Subcutaneous adipose tissue (tissue), 4 donors: ENCODE measurements around the gene PIP5K1B. TPM values are rescaled to one million over a fixed set of nuclear protein-coding genes. Genes with fewer than 3 reads are reported as not detected.

Experiments
- total RNA-seq, 4 donors: library from RNA; depleted of rRNA; stranded (reverse); fragments of >200 nt; gene quantifications; one replicate each; pipeline ENCODE4 v1.1.0, GENCODE V29; 2016
- TF ChIP-seq, protein P1 (sequence below): fragments of 450-650 bp; IDR thresholded peaks from one replicate; pipeline ENCODE4 v1.5.1; 2016; ENCODE audit warnings: low read depth, mild to moderate bottlenecking, control low read depth, antibody characterized with exemption, moderate library complexity

The PIP5K1B gene
- total RNA-seq, 4 donors from 2014 or later = 0.88 to 4.4 (median 1.4) TPM

DNA sequence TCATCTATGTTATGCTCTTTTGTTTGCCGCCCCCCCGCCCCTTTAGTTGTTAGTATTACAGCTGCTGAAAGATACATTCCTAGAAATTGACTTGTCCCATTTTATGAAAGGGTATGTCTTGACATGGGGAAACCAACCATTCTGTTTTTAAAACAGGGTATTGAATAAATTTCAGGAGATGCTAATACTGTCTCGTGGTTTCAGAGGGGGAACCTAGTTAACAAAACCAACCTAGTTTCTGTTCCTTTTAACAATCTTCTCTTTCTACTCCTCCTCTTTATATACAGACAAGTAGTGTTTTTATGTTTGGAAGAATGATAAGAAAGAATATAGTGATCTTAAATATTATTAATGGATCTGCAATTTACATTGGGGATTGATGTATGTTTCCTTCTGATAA is 3.5 kb downstream of the PIP5K1B start:
- TF ChIP-seq, protein P1, sequence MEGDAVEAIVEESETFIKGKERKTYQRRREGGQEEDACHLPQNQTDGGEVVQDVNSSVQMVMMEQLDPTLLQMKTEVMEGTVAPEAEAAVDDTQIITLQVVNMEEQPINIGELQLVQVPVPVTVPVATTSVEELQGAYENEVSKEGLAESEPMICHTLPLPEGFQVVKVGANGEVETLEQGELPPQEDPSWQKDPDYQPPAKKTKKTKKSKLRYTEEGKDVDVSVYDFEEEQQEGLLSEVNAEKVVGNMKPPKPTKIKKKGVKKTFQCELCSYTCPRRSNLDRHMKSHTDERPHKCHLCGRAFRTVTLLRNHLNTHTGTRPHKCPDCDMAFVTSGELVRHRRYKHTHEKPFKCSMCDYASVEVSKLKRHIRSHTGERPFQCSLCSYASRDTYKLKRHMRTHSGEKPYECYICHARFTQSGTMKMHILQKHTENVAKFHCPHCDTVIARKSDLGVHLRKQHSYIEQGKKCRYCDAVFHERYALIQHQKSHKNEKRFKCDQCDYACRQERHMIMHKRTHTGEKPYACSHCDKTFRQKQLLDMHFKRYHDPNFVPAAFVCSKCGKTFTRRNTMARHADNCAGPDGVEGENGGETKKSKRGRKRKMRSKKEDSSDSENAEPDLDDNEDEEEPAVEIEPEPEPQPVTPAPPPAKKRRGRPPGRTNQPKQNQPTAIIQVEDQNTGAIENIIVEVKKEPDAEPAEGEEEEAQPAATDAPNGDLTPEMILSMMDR = no peak

DNA sequence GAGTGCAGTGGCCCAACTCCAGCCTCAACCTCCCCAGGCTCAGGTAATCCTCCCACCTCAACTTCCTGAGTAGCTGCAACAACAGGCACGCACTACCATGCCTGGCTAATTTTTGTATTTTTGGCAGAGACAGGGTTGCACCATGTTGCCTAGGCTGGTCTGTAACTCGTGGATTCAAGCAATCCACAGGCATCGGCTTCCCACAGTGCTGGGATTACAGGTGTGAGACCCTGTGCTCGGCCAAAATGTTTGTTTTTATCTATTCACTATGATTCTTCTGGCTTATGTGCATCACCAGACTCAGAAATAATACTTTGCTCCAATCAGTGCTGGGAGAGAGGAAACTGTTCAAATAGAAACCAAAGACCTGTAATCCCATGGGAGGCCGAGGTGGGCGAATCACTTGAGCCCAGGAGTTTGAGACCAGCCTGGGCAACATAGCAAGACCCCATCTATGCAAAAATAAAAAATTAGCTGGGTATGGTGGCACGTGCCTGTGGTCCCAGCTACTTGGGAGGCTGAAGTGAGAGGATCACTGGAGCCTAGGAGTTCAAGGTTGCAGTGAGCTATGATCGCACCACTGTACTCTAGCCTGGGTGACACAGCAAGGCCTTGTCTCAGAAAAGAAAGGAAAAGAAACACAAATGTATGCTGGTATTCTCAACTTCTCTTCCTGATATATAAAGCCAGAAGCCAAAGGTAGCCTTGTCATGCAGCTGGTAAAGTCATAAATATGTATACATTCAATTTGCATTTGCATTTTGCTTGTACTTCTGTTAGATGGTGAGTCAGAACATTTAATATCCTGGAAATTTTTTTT is 4.5 kb downstream of the PIP5K1B start:
- TF ChIP-seq, protein P1 = no peak

DNA sequence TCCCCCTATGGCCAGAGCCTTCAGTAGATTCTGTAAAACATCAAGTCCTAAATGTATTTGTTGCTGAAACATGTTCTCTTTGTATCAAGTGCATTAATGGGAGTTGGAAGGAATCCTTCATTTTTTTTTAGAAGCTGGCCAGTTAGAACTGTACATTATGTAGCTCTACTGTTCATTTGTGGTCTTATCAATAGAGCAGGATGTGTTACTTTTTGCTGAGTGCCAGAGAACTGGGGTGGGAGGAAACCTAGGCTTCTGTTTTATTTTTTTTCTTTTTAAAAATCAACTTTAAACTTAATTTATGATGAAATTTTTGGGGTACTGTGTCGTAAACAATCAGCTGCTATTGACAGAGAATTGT is 5.1 kb downstream of the PIP5K1B start:
- TF ChIP-seq, protein P1 = no peak

DNA sequence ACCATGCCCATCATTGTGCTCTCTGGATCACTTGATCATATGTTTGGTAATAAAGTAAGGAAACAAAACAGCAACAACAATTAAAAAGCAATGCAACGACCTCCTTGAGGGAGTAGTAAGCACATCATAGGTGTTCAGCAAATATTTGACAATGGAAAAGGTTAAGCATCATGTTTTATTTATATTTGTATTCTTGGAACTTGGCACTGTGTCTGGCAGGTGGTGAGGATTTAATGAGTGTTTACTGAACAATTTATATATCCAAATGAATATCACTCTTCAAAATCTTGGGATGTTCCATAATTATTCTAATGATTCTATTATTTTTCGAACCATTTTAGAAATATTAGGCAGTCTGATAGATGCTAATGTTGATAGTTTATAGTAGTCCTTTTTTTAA is 6.2 kb downstream of the PIP5K1B start:
- TF ChIP-seq, protein P1 = no peak

DNA sequence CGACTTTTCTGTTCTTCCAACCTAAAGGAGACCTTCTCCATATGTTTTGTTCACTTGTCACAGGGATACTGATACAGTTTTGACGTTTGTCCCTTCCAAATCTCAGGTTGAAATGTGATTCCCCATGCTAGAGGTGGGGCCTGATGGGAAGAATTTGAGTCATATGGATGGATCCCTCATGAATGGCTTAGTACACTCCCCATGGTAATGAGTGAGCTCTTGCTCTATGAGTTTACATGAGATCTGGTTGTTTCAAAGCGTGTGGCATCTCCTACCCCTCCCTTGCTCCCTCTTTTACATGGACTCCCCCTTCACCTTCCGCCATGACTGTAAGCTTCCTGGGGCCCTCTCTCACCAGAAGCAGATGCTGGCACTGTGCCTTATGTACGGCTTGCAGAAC is 6.9 kb downstream of the PIP5K1B start:
- TF ChIP-seq, protein P1 = no peak

DNA sequence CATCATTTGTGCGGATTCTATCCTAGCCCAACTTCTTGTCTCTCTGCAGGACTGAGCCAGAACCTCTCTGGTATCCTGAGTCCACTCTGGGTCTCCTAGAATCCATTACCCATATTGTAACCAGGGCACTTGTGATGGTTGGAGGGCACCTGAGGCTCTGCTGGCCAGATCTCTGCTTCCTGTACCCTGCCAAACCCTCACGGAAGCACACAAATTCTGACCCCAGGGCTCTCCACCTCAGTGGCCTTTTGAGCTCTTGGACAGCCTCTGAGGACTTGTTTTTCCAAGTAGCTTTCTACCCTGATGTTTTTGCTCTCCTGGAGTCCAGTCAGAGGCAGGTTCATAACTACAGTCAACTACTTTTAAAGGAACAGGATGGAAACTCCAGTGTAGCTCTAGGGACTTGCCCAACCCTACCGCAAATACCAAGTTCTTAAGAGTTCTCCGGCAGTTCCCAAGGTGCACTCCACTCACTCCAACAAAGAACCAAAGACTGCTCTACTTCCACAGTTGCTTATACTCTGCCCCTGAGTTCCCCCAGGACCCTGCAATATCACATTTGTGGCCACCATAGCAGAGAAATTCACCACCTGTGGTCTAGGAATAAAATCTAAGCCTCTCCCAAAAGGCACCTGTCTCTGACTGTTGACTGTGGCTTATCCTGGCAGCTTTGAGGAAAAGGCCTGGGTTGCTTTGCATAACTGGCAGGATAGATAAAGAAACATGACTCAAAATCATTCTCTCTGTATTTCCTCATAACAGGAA is 9.6 kb downstream of the PIP5K1B start:
- TF ChIP-seq, protein P1 = no peak

DNA sequence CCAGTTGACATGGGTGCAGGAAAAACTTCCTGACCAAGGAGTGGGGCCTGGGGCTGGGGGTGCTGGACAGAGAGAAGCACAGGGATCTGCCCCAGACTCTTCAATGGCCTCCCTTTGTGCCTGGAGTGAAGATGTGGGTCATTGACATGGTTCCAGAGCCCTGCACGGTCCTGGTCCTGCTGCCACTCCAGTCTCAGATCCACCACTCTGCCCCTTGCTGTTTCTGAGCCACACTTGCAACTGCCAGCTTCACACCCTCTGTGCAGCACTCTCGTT is 10.1 kb downstream of the PIP5K1B start:
- TF ChIP-seq, protein P1 = no peak
